ENCODE data around the gene GPC2.

GPC2 gene

DNA sequence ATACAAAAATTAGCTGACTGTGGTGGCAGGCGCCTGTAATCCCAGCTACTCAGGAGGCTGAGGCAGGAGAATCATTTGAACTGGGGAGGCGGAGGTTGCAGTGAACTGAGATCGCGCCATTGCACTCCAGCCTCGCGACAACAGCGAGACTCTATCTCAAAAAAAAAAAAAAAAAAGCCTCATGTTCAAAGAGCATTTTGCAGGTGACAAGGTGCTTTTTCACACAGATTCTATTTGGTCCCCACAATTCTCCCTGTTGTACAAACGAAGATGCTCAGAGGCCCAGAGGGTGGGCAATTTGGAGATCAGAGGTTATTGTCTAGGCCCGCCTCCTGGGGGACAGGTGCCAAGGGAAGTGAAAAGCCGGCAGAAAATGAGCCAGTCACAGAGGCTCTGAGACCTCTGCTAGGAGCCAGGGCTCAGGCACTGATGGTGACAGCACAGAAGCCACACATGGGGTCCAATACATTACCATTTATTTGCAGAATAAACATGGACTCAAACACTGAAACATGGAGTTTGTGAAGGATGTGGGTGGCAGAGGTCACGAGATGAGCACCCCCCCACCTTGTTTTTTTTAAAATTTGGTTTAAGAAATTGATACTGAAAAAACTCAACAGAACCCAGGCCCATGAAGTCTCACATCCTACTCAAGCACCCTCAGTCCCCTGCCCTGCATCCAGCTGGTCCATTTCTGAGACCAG lies 7.9 kb downstream of the GPC2 start:
- no peak overlapping the region for H3K27ac ChIP-seq (replicated peaks)
- no peak overlapping the region for H3K4me3 ChIP-seq (replicated peaks; ENCODE audit: insufficient read depth, low read length)
- DNase-seq (ENCODE audit: low read depth in 1 of 2, low spot score in 1 of 2), result no peak
- peaks cover 25% of the 10 kb centered on the region for H3K27me3 ChIP-seq (ENCODE audit: insufficient read depth, poor library complexity, severe bottlenecking)
- TF ChIP-seq REST (IDR thresholded peaks at IDR 0.05; ENCODE audit: insufficient replicate concordance, low read depth), result no peak
- TF ChIP-seq GABPA (IDR thresholded peaks at IDR 0.05; ENCODE audit: low read depth), result no peak
- no peak for TF ChIP-seq POLR2AphosphoS5 (IDR thresholded peaks at IDR 0.05; ENCODE audit: low read depth)
- no peak for TF ChIP-seq SPI1 (IDR thresholded peaks at IDR 0.05; ENCODE audit: borderline replicate concordance, low read depth)
- TF ChIP-seq CTCF (IDR thresholded peaks at IDR 0.05; ENCODE audit: insufficient read depth, low read length), result no peak

DNA sequence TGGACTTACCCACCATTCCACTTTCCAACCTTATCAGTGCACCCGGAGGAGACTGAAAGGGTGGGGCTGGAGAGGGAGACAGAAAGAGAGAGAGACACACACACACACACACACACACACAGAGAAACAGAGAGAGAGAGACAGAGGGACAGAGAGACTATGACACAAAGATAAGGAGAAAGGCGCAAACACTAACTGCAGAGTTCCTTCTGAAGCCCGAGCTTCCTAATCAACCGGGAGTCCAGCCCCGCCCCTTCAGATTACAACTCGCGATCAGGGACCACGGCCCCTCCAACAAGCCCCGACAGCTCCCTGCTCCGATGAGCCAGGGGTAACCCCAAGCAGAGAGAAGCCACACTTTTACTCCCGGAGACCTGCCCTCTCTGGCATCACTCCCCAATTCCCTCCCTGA lies 9.3 kb downstream of the GPC2 start:
- DNase-seq (ENCODE audit: low read depth in 1 of 2, low spot score in 1 of 2), result no peak
- TF ChIP-seq REST (IDR thresholded peaks at IDR 0.05; ENCODE audit: insufficient replicate concordance, low read depth), result no peak
- TF ChIP-seq CTCF (IDR thresholded peaks at IDR 0.05; ENCODE audit: insufficient read depth, low read length), result no peak
- TF ChIP-seq SPI1 (IDR thresholded peaks at IDR 0.05; ENCODE audit: borderline replicate concordance, low read depth), result no peak
- TF ChIP-seq POLR2AphosphoS5 (IDR thresholded peaks at IDR 0.05; ENCODE audit: low read depth), result no peak
- TF ChIP-seq GABPA (IDR thresholded peaks at IDR 0.05; ENCODE audit: low read depth), result no peak
- Histone ChIP-seq H3K27me3 (ENCODE audit: insufficient read depth, poor library complexity, severe bottlenecking) (peaks cover 25% of the 10 kb centered on the region), H3K27ac (replicated peaks) (no peak overlapping the region), H3K4me3 (replicated peaks; ENCODE audit: insufficient read depth, low read length) (no peak overlapping the region)

GRCh38 chr7:100166970-100167911 lies 9.9 kb downstream of the GPC2 start:
- no peak overlapping the region for H3K27ac ChIP-seq (replicated peaks)
- peaks cover 24% of the 10 kb centered on the region for H3K27me3 ChIP-seq (ENCODE audit: insufficient read depth, poor library complexity, severe bottlenecking)
- TF ChIP-seq REST (IDR thresholded peaks at IDR 0.05; ENCODE audit: insufficient replicate concordance, low read depth), result no peak
- no peak for TF ChIP-seq POLR2AphosphoS5 (IDR thresholded peaks at IDR 0.05; ENCODE audit: low read depth)
- TF ChIP-seq GABPA (IDR thresholded peaks at IDR 0.05; ENCODE audit: low read depth), result no peak
- no peak for TF ChIP-seq CTCF (IDR thresholded peaks at IDR 0.05; ENCODE audit: insufficient read depth, low read length)
- TF ChIP-seq SPI1 (IDR thresholded peaks at IDR 0.05; ENCODE audit: borderline replicate concordance, low read depth), result no peak
- H3K4me3 ChIP-seq (replicated peaks; ENCODE audit: insufficient read depth, low read length), result no peak overlapping the region
- DNase-seq (ENCODE audit: low read depth in 1 of 2, low spot score in 1 of 2), result no peak
